Fibroblast of peridontal ligament (primary cell): ENCODE results near the gene IARS1.

Experiments used
- DNase-seq: peaks from one replicate; pipeline ENCODE4 v3.0.0-alpha.2; 2010; ENCODE audit errors: extremely low read depth

The IARS1 gene

GRCh38 chr9:92295240-92295790 is 1.8 kb upstream of the IARS1 start:
- no peak for DNase-seq

- DNase-seq: no peak
Measured at GRCh38 chr9:92294297-92294676, 790 bp upstream of the IARS1 start.

GRCh38 chr9:92293075-92293354 is 482 bp downstream of the IARS1 start:
- no peak for DNase-seq

- peak; percentile 14 for DNase-seq
Measured at GRCh38 chr9:92292338-92293074, 991 bp downstream of the IARS1 start.

- DNase-seq: no peak
Measured at GRCh38 chr9:92291577-92291976, 1.9 kb downstream of the IARS1 start.

DNA sequence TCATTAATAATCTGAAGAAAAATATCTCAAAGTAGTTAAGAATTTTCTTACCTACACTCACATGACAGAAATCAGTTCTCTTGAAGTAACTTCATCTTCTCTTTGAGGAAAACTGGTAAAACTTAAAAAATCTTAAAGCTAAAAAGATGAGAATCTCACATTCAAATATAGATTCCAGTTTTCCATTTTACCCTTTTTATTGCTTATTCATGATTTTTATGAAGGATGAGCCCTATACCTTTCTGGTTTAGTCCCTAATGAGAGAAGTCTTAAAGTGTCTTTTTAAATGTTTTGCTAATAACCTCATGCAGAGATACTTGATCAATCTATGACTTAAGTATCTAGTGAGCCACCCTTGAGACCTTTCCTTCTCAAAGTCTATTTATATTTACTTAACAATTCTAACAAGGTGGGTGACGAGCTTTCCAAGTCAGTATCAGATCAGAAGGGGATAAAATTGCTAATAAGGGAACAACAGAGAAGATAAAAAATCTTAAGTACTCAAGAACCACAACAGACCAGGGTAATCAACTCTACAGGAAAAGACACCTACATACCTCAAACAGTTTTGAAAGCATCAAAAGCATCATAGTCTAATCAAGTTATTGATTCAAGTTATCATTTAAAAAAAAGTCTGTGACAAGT is 2.6 kb downstream of the IARS1 start:
- no peak for DNase-seq

GRCh38 chr9:92289708-92290390 is 3.6 kb downstream of the IARS1 start:
- DNase-seq: peak; percentile 65

GRCh38 chr9:92279302-92279701 is 14.2 kb downstream of the IARS1 start:
- DNase-seq: no peak

DNA sequence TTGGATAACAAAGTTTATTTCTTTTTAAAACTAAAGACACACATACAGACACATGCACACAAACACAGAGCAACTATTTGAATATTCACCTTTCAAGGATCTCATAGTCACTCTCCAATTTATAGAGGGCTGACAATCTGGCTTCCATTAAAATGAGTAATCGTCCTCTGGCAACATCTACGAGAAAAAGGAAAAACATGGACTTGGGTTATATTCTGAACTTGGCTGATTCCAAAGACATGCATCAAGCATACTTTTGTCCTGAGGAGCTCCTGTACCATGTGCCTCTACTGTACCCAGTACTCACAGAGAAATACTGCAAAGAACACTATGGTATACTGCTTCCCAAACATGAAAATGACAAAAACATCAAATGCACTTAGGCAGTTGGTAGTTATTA is 15.4 kb downstream of the IARS1 start:
- DNase-seq: peak; percentile 82

GRCh38 chr9:92276331-92277032 is 17.0 kb downstream of the IARS1 start:
- no peak for DNase-seq

- no peak for DNase-seq
Measured at GRCh38 chr9:92275541-92275940, 18.0 kb downstream of the IARS1 start.

- no peak for DNase-seq
Measured at GRCh38 chr9:92270511-92270910, 23.0 kb downstream of the IARS1 start.

DNA sequence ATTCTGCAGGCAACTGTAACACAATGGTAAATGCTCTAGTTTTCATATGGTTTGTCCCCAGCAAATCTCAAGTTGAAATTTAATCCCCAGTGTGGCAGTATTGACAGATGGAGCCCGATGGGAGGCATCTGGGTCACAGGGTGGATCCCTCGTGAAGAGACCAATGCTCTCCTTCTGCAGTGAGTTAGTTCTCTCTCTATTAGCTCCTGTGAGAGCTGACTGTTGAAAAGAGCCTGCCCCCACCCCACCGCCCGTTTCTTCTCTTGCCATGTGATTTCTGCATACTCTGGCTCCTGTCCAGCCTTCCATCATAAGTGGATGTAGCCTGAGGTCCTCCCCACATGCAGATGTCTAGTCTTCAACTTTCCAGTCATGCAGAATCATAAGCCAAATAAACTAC is 27.0 kb downstream of the IARS1 start:
- DNase-seq: no peak

DNA sequence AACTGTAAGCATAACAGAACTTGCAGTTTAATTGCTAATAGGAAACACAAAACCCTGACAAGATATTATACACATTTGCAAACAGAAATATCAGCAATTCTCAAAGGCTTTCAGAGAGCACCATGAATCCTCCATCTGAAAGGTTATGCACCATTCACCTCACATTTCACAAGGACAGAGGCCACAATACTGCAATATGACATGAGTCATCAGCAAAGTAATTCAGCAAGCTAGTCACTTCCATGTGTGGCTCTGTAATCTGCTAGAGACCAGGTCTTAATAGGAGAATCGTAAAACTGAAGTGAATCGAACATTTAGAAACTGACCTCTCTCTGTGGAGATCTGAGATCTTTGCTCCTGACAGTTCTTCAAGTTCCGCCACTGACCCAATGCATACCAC is 28.3 kb downstream of the IARS1 start:
- peak; percentile 24 for DNase-seq

GRCh38 chr9:92263131-92263530 is 30.4 kb downstream of the IARS1 start:
- DNase-seq: no peak

- no peak for DNase-seq
Measured at GRCh38 chr9:92257327-92257726, 36.2 kb downstream of the IARS1 start.

DNA sequence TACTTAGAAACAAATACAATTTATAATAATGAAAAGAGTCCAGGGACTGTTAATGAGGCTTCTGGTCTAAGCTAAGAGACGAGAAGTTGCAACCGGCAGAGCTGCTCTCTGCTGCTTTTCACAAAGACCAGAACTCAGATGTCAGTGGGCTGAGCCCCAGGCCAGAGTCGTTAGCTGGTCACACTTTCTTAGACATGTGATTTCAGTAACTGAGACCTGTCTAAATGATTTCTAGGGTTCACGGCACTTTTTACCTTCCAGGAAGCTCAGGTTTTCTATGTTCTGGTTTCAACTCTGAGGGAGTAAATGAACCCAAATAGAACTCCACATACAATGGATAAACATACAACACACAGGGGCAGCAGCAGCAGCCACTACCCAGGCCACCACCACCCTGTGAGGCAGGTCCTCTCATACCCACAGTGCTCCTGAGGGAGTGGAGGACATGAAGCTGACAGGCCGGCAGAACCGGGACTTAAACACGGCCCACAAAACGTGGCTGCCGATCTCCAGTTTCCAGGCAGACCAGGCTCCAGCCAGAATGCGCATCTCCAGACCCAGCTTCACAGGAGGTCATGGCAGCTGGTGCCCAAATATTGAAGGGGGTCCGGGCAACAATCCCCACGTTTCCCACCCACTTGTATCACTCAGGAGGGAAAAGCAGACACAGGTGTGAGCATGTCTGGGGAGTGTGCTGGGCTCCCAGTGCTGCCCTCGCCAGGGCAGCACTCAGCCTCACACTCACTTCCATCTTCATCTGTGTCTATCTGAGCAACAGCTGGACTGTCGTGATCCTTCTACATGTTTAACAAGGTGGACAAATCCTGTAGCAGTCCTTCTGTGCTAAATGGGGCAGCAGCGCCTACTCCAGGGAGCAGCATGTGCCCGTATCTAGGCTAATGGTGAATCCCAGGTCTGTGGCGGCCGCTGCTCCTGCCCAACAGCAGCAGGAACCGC is 38.8 kb downstream of the IARS1 start:
- no peak for DNase-seq

- no peak for DNase-seq
Measured at GRCh38 chr9:92253656-92254055, 39.8 kb downstream of the IARS1 start.

DNA sequence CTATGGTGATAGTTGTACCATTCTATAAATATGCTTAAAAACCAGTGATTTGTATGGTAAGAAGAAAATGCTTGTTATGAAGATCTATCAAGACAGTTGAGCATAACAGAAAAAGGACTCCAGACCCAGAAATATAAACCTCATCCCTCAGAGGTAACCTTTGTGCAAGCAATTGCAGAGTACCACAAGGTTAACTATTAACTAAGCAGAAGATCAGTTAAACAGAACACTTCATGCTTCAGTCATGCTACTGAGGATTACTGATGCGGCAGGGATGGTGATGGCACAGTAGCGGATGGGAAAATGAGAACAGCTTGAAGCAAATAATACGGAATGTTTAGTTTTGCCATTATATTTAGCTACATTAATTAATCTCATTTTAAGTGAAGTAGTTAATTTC is 45.5 kb downstream of the IARS1 start:
- no peak for DNase-seq

GRCh38 chr9:92247296-92247695 is 46.2 kb downstream of the IARS1 start:
- DNase-seq: no peak
